Bronchial epithelial cell (primary cell): ENCODE measurements around the gene CHAT. TPM values are rescaled to one million over a fixed set of nuclear protein-coding genes. Genes with fewer than 3 reads are reported as not detected.

Experiments
- DNase-seq: peaks from one replicate; pipeline ENCODE4 v3.0.0-alpha.2; 2010; ENCODE audit warnings: low read depth
- FAIRE-seq: peaks from 2 replicates; lab custom pipeline; 2011; peaks lifted over from hg19 to GRCh38; lab: Jason Lieb, UNC
- H3K27me3 ChIP-seq: 2 replicates; pipeline ENCODE4 v1.5.1; 2011; ENCODE audit warnings: low read length; ENCODE audit not compliant: control insufficient read depth, insufficient read depth
- H3K36me3 ChIP-seq: 2 replicates; pipeline ENCODE4 v1.5.1; 2011; ENCODE audit warnings: low read length; ENCODE audit not compliant: control insufficient read depth, insufficient read depth
- H3K4me3 ChIP-seq: 2 replicates; pipeline ENCODE4 v1.5.1; 2011; ENCODE audit warnings: mild to moderate bottlenecking, low read depth, low read length, control low read depth
- total RNA-seq: library from RNA; depleted of rRNA; stranded (reverse); fragments of >200 nt; gene quantifications from 2 replicates; pipeline ENCODE4 v1.2.1, GENCODE V29; 2014
- TF ChIP-seq, protein P1 (sequence below): IDR thresholded peaks from 2 replicates; pipeline ENCODE4 v1.5.1; 2011; ENCODE audit warnings: mild to moderate bottlenecking, moderate library complexity, low read length, control low read depth, inconsistent platforms; ENCODE audit not compliant: insufficient read depth, severe bottlenecking

The CHAT gene
- total RNA-seq, 1 donor from 2014 or later = not detected

DNA sequence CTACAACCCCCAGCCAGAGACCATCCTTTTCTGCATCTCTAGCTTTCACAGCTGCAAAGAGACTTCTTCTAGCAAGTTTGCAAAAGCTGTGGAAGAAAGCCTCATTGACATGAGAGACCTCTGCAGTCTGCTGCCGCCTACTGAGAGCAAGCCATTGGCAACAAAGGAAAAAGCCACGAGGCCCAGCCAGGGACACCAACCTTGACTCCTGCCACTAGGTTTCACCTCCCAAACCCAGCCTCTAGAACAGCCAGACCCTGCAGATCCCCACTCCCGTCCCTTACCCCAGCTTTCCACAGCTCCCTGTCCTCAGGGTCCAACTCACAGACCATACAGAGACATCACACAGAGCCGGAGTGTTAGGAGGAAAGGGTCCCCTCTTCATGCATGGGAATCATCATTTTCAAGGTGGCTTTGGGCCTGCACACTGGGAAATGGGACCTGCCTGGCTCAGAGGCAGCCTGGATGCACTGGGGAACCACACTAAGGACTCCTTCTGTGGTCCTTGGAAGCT is 51.1 kb downstream of the CHAT start:
- peak; percentile 43 for FAIRE-seq
- H3K27me3 ChIP-seq = no peaks in the 10 kb centered on the region
- TF ChIP-seq, protein P1, sequence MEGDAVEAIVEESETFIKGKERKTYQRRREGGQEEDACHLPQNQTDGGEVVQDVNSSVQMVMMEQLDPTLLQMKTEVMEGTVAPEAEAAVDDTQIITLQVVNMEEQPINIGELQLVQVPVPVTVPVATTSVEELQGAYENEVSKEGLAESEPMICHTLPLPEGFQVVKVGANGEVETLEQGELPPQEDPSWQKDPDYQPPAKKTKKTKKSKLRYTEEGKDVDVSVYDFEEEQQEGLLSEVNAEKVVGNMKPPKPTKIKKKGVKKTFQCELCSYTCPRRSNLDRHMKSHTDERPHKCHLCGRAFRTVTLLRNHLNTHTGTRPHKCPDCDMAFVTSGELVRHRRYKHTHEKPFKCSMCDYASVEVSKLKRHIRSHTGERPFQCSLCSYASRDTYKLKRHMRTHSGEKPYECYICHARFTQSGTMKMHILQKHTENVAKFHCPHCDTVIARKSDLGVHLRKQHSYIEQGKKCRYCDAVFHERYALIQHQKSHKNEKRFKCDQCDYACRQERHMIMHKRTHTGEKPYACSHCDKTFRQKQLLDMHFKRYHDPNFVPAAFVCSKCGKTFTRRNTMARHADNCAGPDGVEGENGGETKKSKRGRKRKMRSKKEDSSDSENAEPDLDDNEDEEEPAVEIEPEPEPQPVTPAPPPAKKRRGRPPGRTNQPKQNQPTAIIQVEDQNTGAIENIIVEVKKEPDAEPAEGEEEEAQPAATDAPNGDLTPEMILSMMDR = no peak
- no peak overlapping the region for H3K4me3 ChIP-seq
- no peak for DNase-seq
- no peaks in the 10 kb centered on the region for H3K36me3 ChIP-seq

DNA sequence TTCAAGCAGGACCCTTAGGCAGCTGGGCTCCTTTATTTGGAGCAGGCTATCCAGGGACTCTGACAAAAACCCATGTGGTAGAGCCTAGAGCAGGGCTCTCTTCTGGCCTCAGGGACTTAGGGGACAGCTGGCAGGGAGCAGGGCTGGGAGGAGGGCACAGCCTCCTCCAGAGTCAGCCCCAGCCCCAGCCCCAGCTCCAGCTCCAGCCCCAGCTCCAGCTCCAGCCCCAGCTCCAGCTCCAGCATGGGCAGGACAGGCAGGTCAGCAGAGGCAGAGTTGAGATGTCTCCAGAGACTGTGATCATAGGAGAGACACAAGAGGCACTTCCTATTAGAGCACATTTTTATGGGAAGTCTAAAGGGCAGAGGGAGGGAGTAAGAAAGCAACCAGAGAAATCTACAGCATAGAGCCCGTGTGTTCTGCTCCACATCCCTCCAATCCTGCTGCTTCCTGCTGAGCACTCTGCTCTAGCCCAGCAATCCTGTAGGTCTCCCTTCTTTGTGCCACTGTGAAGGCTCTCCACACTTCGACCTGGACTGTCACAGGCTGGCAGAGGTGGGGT is 52.3 kb downstream of the CHAT start:
- H3K4me3 ChIP-seq = no peak overlapping the region
- DNase-seq (no peak), FAIRE-seq (no peak)
- TF ChIP-seq, protein P1 = no peak
- no peaks in the 10 kb centered on the region for H3K27me3 ChIP-seq
- H3K36me3 ChIP-seq = no peaks in the 10 kb centered on the region

DNA sequence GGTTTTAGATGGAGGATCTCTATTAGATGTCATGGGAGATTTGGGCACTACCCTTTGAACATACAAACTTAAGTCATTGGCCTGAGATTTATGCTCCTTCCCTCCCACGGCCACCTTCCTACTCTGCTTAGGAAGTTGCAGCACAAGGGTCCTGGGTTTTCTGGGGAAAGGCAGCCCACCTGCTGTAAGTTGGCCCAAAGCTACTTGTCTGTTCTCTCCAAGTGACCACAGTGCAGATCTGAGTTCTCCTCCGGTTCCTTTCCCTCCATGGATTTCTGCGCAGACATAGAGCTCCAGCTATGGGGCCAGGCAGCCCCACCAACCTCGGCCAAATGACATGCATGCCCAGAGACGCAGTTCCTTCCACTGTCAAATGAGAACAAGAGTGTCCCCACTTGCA is 52.8 kb downstream of the CHAT start:
- no peaks in the 10 kb centered on the region for H3K27me3 ChIP-seq
- no peak overlapping the region for H3K4me3 ChIP-seq
- FAIRE-seq (no peak), DNase-seq (no peak)
- TF ChIP-seq, protein P1 = no peak
- H3K36me3 ChIP-seq = no peaks in the 10 kb centered on the region

DNA sequence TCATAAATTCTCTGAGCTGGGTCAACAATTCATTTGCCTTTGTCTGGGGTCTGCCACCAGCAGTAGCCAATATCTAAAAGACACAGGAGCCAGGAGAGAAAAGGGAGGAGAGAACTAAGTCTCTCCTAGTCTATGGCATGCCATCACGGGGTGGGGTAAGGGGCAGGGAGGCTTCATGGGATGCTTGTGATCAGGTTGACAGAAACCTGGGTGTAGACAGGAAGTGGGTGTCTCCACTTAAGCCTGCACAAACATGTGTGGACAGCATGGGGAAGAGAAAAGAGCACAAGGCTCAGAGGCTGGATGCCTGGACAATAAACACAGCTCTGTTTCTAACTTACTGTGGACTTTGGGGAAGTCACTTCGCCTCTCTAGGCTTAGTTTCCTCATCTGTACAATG is 54.2 kb downstream of the CHAT start:
- H3K36me3 ChIP-seq = no peaks in the 10 kb centered on the region
- FAIRE-seq (no peak), DNase-seq (peak; percentile 57)
- no peaks in the 10 kb centered on the region for H3K27me3 ChIP-seq
- TF ChIP-seq, protein P1 = no peak
- no peak overlapping the region for H3K4me3 ChIP-seq

DNA sequence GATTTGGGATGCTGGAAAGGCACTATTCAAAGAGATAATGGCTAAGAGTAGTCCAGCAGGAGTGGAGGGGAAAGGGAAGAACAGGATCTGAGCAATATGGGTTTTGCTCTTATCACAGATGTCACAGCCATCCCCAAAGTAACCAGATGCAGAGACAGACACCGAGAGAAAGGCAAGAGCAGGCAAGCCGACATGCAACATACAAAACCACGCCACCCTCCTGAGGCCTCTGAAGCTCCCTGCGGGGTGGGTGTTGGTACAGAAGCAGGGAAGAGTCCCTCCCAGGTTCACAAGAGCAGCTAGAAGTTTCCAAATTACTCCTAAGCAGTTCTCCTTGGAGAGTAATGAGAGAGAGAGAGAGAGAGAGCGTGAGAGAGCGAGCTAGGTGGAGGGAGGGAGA is 54.8 kb downstream of the CHAT start:
- Histone ChIP-seq H3K27me3 (no peaks in the 10 kb centered on the region), H3K36me3 (no peaks in the 10 kb centered on the region), H3K4me3 (no peak overlapping the region)
- no peak for DNase-seq
- TF ChIP-seq, protein P1 = no peak
- no peak for FAIRE-seq
